GM21717 (cell line): ENCODE results near the gene ZNF699.
"Not testable (repeated sequence)": the region's sequence is repeated elsewhere in the genome, so short reads cannot be mapped to it uniquely, and the experiment has no call there.

Experiments
- ATAC-seq: cut with Tn5 transposase; IDR thresholded peaks from one replicate; pipeline ENCODE4 v1.9.1; 2021; ENCODE audit warnings: mild to moderate bottlenecking, moderate library complexity; ENCODE audit not compliant: unreplicated experiment

ZNF699 gene

DNA sequence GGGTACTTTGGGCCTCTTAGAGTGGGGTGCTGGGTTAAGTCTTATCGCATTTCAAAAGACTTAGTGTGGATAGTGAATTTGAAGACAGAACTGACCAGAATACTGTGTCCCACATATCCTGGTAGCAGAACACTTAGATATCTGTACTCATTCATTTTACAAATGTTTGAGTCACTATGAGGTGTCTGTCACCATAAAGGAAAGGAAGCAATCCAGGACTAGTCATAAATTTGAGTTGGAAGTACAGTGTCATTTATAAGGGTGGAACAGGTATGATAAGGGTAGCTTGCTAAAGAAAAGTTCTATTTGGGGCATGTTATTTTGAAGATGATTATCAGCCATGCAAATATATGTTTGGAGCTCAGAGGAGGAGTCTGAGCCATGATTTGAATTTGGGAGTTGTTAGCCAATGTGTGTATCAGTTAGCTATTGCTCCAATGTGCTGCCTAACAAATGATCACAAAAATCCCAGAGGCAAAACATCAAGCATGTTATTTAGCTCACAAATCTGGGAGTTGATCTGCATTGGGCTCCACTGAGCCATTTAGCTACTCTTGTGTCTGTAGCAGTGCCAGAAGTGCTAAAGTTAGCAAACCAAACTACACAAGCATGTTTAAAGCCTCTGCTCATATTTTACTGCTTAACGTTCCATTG, 20.3 kb downstream of the ZNF699 start:
- ATAC-seq: no peak

DNA sequence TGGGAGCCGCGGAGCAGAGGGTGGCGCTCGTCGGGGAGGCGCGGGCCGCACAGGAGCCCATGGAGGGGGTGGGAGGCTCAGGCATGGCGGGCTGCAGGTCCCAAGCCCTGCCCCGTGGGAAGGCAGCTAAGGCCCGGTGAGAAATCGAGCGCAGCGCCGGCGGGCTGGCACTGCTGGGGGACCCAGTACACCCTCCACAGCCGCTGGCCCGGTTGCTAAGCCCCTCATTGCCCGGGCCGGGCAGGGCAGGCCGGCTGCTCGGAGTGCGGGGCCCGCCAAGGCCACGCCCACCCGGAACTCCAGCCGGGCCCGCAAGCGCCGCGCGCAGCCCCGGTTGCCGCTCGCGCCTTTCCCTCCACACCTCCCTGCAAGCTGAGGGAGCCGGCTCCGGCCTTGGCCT, 26.2 kb downstream of the ZNF699 start:
- ATAC-seq: not testable (repeated sequence)

DNA sequence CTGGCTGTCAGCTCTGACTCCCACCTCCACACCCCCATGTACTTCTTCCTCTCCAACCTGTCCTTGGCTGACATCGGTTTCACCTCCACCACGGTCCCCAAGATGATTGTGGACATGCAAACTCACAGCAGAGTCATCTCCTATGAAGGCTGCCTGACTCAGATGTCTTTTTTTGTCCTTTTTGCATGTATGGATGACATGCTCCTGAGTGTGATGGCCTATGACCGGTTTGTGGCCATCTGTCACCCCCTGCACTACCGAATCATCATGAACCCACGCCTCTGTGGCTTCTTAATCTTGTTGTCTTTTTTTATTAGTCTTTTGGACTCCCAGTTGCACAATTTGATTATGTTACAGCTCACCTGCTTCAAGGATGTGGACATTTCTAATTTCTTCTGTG, 58.4 kb downstream of the ZNF699 start:
- ATAC-seq: no peak

DNA sequence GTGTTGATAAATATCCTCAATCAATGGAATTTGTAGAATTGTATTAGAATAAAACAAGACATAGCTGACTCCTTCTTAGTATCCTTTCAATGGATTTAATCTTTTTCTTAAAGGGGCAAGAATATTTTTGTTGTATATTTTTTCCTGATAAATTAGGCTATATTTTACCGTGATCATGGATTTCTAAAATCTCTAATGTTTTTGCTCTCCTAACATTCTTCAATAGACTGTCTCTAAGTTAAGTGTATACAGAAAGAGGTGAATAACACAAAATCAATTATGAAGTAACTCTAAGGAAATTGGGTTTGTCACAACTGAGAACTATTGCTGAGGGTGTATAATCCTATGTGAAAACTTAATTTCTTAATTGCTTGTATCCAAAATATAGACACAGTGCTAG, 59.0 kb downstream of the ZNF699 start, which contains the start of gene OR7E24:
OR7E24 (plus strand) TSS at position 301 of the 400 bp plus-strand sequence. CDS start 114 bp downstream, outside the sequence.
- ATAC-seq: no peak
